Thyroid gland (tissue), 4 donors: ENCODE results near the gene SCAMP1. TPM values are rescaled to one million over a fixed set of nuclear protein-coding genes. Genes with fewer than 3 reads are reported as not detected.
A peak's percentile ranks its signal among the peaks of the same experiment; 100 is the strongest.
"Not testable (repeated sequence)": the region's sequence is repeated elsewhere in the genome, so short reads cannot be mapped to it uniquely, and the experiment has no call there.

Experiments used
- DNase-seq, 2 donors: peaks; one replicate each; pipeline ENCODE4 v3.0.0-alpha.2; 2019
- H3K27ac ChIP-seq, 3 donors: fragments of 200-600 bp; sonication (generic); 1 replicate in 2 of 3; 2 replicates in 1 of 3; pipeline ENCODE4 v1.5.1; 2016 to 2019; ENCODE audit warnings: mild to moderate bottlenecking in 1 of 3, moderate library complexity in 1 of 3
- H3K27me3 ChIP-seq: fragments of 200-600 bp; sonication (generic); one replicate; pipeline ENCODE4 v1.5.1; 2019
- H3K36me3 ChIP-seq, 2 donors: fragments of 200-600 bp; sonication (generic); one replicate each; pipeline ENCODE4 v1.5.1; 2016 to 2019
- H3K4me1 ChIP-seq, 2 donors: fragments of 200-600 bp; sonication (generic); one replicate each; pipeline ENCODE4 v1.5.1; 2017 to 2019
- H3K4me3 ChIP-seq, 3 donors: fragments of 200-600 bp; sonication (generic); replicated peaks in 1 of 3; 1 replicate in 2 of 3; 2 replicates in 1 of 3; pipeline ENCODE4 v1.5.1; 2016; ENCODE audit warnings: mild to moderate bottlenecking in 1 of 3
- H3K9me3 ChIP-seq: fragments of 200-600 bp; sonication (generic); one replicate; pipeline ENCODE4 v1.5.1; 2017
- CTCF ChIP-seq, 6 experiments: fragments of 200-600 bp in 3 of 6; fragments of 450-650 bp in 3 of 6; sonication (generic) in 3 of 6; IDR thresholded peaks; one replicate each; pipeline ENCODE4 v1.5.1; 2016 to 2019; ENCODE audit warnings: antibody characterized with exemption in 6 of 6, mild to moderate bottlenecking in 2 of 6, inconsistent platforms in 1 of 6, moderate library complexity in 1 of 6
- POLR2A ChIP-seq, 2 donors: fragments of 450-650 bp; IDR thresholded peaks; one replicate each; pipeline ENCODE4 v1.6.1; 2017; ENCODE audit warnings: antibody characterized with exemption in 2 of 2, mild to moderate bottlenecking in 2 of 2, moderate library complexity in 1 of 2
- WGBS, 2 donors: methylation state at CpG; one replicate each; pipeline ENCODE4 v1.1.5; 2017; 5-methylcytosine and 5-hydroxymethylcytosine counted together
- intact Hi-C: fragments of 100-400 bp; cut with DNase I; formaldehyde crosslinking; loops from one replicate; pipeline ENCODE4 v1.15.1; 2023
- total RNA-seq, 4 donors: library from RNA; depleted of rRNA; stranded (reverse); fragments of >200 nt; gene quantifications; one replicate each; pipeline ENCODE4 v1.2.3, GENCODE V29; 2016

SCAMP1 gene
- total RNA-seq, 4 donors from 2014 or later = 45.0 to 56.1 (median 49.9) TPM

- peak overlapping the region in 1 of 3 donors; percentile 42 for H3K27ac ChIP-seq
- WGBS, 2 donors = 28 to 67% methylated on average over 3 of the region's 3 CpGs
Observed at GRCh38 chr5:78377056-78377717, 16.8 kb downstream of the SCAMP1 start.

GRCh38 chr5:78377718-78378105 lies 17.3 kb downstream of the SCAMP1 start:
- Histone ChIP-seq H3K27ac (no peak overlapping the region), H3K4me1 (peaks cover 11 to 14% of the 10 kb centered on the region in 2 donors), H3K36me3 (no peaks in the 10 kb centered on the region), H3K9me3 (no peaks in the 10 kb centered on the region), H3K27me3 (no peaks in the 10 kb centered on the region), H3K4me3 (no peak overlapping the region)
- WGBS, 2 donors = 94 to 97% methylated on average over 4 of the region's 4 CpGs
- DNase-seq = no peak
- intact Hi-C loops = no loop called here
- TF ChIP-seq CTCF (IDR thresholded peaks at IDR 0.05) (no peak), POLR2A (IDR thresholded peaks at IDR 0.05) (no peak)

More at GRCh38 chr5:78377056-78377717, 16.8 kb downstream of the SCAMP1 start:
- Histone ChIP-seq H3K4me1 (peaks cover 11 to 14% of the 10 kb centered on the region in 2 donors), H3K36me3 (no peaks in the 10 kb centered on the region), H3K27me3 (no peaks in the 10 kb centered on the region), H3K4me3 (no peak overlapping the region), H3K9me3 (no peaks in the 10 kb centered on the region)
- intact Hi-C loops = no loop called here
- peak; percentile 6 to 20 for DNase-seq
- no peak for TF ChIP-seq CTCF (IDR thresholded peaks at IDR 0.05)
- TF ChIP-seq POLR2A (IDR thresholded peaks at IDR 0.05) = no peak

GRCh38 chr5:78387468-78388153 lies 27.2 kb downstream of the SCAMP1 start:
- no peaks in the 10 kb centered on the region for H3K27me3 ChIP-seq
- H3K4me1 ChIP-seq = no peaks in the 10 kb centered on the region
- H3K4me3 ChIP-seq = no peak overlapping the region
- no peaks in the 10 kb centered on the region for H3K36me3 ChIP-seq
- WGBS, 2 donors = 73 to 78% methylated on average over 11 of the region's 11 CpGs
- peak; percentile 12 to 14 for DNase-seq
- no peak overlapping the region for H3K27ac ChIP-seq
- intact Hi-C loops = no loop called here
- no peaks in the 10 kb centered on the region for H3K9me3 ChIP-seq
- TF ChIP-seq CTCF (IDR thresholded peaks at IDR 0.05) = no peak

GRCh38 chr5:78391357-78391756 lies 30.9 kb downstream of the SCAMP1 start:
- WGBS, 2 donors = 97 to 100% methylated on average over 11 to 20 of the region's 28 CpGs
- DNase-seq, H3K36me3 ChIP-seq, H3K4me3 ChIP-seq, H3K4me1 ChIP-seq, H3K27ac ChIP-seq, intact Hi-C loops, H3K9me3 ChIP-seq, H3K27me3 ChIP-seq: not testable (repeated sequence)

- H3K27me3 ChIP-seq = no peaks in the 10 kb centered on the region
- TF ChIP-seq CTCF (IDR thresholded peaks at IDR 0.05) (no peak), POLR2A (IDR thresholded peaks at IDR 0.05) (no peak)
- no peaks in the 10 kb centered on the region for H3K36me3 ChIP-seq
- DNase-seq = no peak
- H3K4me3 ChIP-seq = no peak overlapping the region
- H3K9me3 ChIP-seq = no peaks in the 10 kb centered on the region
- no peak overlapping the region for H3K27ac ChIP-seq
- 94 to 98% methylated on average over 2 of the region's 2 CpGs for WGBS, 2 donors
- H3K4me1 ChIP-seq = no peaks in the 10 kb centered on the region
- intact Hi-C loops = no loop called here
Observed at GRCh38 chr5:78397831-78398230, 37.4 kb downstream of the SCAMP1 start.
